Measurements from ENCODE around the gene ZNF735.

DNA sequence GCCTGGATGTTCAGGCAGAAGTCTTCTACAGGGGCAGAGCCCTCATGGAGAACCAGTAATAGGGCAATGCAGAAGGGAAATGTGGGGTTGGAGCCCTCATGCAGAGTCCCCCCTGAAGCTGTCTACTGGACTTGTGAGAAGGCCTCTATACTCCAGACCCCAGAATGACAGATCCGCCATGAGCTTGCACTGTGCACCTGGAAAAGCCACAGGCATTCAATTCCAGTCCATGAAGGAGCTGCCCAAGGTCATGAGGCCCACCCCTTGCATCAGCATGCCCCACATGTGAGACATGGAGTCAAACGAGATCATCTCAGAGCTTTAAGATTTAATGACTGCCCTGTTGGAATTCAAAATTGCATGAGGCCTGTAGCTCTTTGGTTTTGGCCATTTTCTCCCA is 16.4 kb downstream of the ZNF735 start:
- TF ChIP-seq EZH2 (IDR thresholded peaks at IDR 0.05; ENCODE audit: insufficient read depth, poor library complexity, severe bottlenecking) (no peak), EZH2phosphoT487 (IDR thresholded peaks at IDR 0.05; ENCODE audit: insufficient read depth, low read depth) (no peak)

Measured in GM23248 (cell line).